Superior temporal gyrus (tissue), 1 donor: ENCODE measurements around the gene CMSS1.

Experiments used
- DNase-seq: peaks from one replicate; pipeline ENCODE4 v3.0.0-alpha.2; 2016; ENCODE audit errors: extremely low spot score

Gene CMSS1

DNA sequence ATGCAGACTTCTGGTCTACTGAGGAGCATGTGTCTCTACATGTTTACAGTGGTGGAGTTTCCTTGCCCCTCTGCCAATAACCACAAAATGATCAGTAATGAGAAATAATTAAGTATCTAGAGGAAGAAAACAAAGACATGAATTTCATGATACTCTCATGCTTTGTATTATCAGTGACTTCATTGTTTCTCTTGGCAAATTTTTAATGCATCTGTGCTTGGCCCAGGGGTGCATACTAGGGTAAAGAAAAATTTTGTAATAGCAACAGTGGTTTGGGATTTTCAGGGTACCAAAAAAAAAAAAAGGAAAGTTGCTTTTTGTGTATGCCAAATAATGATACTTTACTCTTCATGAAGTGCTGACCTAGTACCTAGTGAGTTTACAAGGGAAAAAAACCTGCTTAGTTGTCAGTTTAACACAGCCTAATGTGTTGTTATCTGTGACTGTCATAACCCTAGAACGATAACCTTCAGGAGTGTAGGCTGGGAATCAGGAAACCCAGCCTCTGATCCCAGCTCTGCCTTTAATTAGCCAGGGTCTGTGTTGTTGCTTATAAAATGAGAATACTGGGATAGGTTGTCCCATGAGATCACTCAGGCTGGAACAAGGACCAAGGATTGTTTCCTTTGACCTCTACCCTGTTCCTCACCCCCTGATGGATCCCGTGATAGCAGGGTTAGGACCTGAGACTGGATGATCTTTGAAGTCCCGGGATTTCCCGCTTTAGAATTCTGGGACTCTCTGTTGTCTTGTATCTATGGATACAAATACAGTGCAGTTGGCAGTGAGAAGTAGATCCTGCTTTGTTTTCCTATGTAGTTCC, 117.5 kb downstream of the CMSS1 start:
- DNase-seq, result no peak

DNA sequence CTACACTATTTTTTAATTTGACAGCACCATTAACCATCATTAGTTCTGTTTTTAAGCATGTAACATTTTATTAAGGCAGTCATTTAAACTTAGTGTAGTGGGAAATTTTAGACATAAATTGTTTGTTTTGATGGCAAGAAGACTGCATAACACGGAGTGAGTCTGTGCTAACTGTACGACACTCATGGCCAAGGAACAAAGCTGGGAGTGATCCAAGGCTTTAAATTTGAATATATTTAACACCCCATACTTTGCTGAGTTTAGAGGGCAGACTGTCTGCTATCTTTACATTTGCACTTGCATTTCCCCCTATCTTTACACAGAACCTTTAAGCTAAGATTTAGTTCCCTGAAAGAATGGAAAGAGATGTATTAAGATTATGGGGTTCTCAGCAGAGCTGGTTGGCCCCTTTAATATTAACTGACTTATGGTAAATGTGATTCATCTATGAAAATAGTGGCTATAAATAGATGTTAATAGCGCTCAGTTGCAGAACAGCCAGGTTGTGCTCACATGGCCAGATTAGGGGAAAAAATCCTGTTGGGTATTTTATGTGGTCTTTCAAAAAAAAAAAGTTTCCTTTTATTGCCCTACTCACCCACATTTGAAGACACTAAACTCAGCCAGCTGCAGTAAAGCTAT, 120.7 kb downstream of the CMSS1 start:
- DNase-seq, result no peak

- no peak for DNase-seq
Measured at GRCh38 chr3:99939876-99940275, 122.2 kb downstream of the CMSS1 start.

DNA sequence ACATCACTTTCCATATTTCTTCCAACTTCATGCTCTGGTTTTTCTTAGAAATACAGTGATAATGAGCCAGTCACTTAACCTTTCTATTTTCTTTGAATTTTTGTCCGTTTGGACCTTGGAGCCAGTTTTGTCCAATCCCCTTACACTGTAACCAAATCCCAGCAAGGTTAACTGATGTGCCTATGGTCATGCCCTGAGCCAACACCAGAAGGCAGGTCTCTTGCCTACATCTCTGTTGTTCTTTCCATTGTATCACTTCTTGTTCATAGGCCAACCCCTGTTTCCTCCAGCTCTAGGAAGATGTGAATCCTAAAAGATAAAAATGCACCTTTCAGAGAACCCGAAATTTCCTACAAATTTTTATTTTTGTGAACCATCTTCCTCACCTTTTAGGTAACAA, 122.7 kb downstream of the CMSS1 start:
- DNase-seq, result no peak

DNA sequence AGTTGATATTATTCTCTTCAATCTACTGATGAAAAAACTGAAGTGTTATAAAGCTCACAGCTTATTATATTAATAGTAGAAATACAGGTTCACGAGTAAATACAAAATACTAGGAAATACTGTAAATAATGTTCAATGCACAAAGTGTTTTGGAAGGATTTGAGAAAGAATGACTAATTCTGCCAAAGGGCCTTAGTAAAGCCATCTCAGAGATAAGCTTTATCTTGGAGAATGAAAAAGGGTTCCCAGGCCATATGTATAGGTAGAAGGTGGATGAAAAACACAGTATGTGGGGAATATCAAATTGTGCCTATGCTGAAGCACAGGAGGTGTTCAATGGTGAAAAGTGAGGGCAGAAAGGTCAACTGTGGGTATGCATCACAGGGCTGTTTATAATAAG, 123.5 kb downstream of the CMSS1 start:
- DNase-seq, result no peak

GRCh38 chr3:99943931-99944761, 126.5 kb downstream of the CMSS1 start:
- DNase-seq, result no peak

DNA sequence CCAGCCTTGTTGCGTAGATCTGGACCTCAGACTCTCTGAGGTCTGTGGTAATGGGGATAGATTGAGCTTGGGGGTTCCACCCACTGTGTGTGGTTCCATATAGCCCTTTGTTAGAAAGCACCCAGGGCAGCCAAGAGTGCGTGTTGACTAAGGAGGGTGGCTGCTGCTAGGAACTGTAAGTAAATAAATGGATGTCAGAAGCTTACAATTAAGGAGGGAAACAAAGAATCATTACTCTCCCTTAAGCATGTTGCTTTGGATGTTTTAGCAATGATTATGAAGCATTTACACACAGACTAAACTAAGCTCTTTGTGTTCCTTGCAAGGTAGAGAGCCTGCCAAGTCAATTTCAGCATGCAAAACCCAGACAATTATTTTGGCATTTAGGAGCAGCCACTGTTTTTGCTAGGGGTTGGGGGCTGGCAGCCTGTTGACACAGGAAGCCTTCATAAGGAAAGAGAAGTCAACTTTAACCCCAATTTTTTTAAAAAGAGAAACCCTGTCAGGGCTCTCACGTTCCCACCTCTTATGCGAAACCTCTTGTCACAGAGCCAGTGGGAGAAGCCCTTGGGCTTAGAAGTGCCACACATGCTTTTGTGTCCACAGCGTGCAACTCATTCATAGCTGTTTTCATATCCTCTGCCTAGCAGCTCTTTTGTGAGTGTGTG, 127.8 kb downstream of the CMSS1 start:
- no peak for DNase-seq

DNA sequence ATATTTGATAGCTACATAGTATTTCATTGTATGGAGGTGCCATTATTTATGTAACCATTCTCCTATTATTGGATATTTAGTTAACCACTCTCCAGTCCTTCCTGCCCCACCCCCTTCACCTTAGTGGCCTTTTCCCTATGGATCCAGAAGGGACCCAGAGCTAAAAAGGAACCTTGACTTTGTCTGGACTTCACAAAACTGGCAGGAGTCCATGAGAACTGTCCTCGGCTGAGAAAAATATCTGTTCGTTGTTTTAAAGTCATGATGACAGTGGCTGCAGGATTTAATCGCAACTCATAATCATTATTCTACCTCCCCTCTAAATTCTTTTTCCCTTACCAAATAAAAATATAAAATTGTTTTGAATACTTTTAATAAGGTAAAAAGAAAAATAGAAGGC, 129.7 kb downstream of the CMSS1 start:
- no peak for DNase-seq

GRCh38 chr3:99948467-99949089, 130.9 kb downstream of the CMSS1 start:
- no peak for DNase-seq

DNA sequence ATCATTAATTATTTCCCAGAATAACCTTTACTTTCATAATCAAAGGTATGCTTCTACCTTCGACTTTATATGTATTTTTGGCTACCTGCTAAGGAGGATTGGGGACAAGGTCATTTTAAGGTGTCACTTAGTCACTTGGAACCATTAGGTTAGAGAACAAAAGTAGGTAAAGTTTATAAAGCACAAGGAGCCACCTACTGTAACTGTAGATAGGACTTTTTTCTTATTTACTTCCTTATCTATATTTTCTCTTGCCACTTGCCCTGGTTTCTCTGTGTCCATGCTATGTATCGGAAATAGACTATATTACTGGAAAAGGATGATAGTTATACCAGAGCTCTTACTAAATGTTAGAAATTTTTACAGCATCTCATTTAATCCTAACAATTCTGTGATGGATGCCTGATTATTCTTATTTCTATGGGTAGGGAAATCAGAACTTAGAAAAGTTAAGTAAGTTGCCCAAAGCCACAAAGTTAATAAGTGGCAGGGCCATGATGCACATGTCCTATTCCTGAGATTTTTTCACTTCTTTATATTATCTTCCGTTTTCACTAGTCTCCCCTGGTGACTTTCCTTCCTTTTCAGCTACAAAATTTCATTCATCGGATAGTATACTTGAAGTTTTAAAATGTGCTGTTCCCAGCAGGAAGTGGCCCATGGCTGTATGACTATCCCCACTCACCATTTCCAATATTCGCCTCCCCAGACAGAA, 132.5 kb downstream of the CMSS1 start:
- no peak for DNase-seq

- no peak for DNase-seq
Measured at GRCh38 chr3:99950921-99951320, 133.3 kb downstream of the CMSS1 start.

GRCh38 chr3:99951701-99952100, 134.0 kb downstream of the CMSS1 start:
- no peak for DNase-seq

DNA sequence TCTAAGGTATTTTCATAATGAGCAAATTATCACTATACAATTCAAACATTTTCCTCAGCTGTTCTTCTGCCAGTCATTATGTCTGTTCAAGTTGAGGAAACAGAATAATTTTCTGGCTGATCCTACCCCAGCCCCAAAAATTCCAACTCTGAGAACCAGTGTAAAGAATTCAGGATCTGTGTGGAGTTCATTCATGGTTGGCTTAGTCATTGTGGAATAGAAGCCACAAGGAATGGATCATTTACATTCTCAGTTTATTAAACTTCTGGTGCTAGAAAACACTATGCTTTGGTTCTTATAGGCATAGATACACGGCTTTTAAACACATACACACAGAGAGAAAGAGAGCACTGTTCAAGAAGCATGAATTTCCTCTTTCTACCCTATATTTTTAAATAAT, 134.6 kb downstream of the CMSS1 start:
- no peak for DNase-seq

- DNase-seq, result no peak
Measured at GRCh38 chr3:99953596-99953995, 135.9 kb downstream of the CMSS1 start.

DNA sequence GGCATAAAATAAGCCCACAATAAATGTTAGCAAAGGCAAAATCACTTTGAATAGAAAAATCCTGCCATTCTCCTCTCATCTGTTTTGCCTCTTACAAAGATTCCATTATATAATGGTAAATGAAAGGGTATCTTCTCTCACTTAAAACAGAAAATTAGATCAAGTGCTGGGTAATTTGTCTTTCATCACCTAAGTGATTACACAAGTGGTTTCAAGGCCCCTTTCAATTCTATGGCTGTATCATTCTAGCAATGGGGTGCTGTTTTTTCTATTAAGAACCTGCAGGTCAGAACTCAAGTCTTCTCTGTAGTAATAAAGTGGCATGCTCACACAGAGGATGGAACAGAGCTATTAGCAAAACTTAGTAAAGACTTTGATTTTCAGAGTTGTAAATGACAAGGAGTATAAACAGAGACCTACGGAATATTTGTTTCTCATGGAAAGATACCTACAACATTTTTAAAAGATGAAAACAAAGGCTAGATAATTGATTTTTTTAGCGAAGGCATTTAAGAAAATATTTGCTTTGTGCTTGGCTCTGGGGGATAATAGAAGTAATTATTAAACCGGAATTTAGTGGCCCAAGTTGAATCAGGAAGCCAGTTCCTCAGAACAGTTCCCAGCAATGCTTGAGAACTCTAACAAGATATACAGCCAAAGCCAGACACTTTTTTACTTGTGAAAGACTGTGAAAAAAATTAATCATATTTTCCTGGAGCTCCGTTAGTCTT, 137.4 kb downstream of the CMSS1 start:
- DNase-seq, result no peak

GRCh38 chr3:99955773-99956562, 138.3 kb downstream of the CMSS1 start:
- no peak for DNase-seq

DNA sequence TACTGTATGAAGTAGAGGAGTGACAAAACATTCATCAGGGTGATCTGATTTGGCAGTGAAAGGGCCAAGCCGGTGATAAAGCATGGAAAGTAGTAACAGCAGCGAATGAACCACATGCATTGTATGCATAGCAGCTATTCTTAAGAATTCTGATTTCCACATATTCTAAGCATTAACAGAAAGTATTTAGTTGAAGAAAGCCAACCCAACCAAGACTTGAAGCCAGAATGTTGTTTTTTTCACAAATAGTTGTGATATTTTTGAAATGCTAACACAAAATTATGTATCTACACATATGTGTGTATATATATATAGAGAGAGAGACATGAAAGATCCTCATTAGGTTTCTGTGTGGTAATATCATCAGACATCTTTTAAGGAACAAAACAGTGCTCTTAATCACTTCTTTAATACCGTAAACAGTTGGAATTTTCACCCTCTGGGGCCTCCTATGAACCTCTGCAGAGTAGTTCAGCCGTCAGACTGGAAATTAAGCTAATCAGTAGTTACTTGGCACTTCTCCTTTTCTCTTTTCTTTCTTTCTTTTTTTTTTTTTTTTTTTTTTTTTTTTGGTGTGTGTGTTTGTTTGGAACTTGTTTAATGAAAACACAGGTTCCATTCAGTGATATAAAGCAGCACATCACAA, 139.6 kb downstream of the CMSS1 start:
- no peak for DNase-seq

DNA sequence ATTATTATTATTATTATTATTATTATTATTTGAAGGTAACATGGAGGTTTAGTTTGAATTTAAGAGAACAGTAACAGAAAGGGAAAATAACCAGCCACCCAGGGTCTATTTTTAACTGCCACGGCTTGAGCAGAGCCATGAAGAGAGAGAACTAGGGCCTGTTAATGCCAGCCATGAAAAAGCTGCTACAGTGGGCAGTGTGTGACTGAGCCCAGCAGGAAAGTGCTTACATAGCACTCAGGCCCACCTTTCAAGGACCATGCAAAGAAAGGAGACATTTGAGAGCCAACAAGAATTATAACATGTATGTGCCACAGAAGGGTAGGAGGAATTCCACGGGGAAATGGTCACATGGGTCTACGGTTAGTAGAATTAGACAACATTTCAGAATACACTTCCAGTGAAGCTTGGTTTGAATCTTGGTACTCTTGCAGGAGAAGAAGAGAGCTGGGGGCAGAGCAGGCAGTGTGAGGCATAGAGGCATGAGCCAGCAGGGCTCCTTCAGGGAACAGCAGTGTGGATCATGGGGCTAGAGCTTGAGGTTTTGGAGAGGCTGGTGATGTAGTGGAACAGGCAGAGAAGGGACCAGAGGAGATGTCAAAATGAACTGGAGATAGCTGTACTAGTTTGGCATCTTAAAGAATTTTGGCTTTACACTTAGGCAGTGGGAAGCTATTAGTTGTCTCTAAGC, 140.7 kb downstream of the CMSS1 start:
- DNase-seq, result no peak
